GM18505 (cell line): ENCODE data around the gene OR4C16.
A peak's percentile ranks its signal among the peaks of the same experiment; 100 is the strongest.

ENCODE experiments used
- ATAC-seq: cut with Tn5 transposase; IDR thresholded peaks from one replicate; pipeline ENCODE4 v1.9.1; 2021; ENCODE audit not compliant: unreplicated experiment
- POLR2A ChIP-seq: IDR thresholded peaks from 4 replicates; pipeline ENCODE4 v1.6.1; 2011; ENCODE audit warnings: borderline replicate concordance; ENCODE audit not compliant: insufficient read depth, insufficient read length; ENCODE audit errors: extremely low read depth

OR4C16 gene

DNA sequence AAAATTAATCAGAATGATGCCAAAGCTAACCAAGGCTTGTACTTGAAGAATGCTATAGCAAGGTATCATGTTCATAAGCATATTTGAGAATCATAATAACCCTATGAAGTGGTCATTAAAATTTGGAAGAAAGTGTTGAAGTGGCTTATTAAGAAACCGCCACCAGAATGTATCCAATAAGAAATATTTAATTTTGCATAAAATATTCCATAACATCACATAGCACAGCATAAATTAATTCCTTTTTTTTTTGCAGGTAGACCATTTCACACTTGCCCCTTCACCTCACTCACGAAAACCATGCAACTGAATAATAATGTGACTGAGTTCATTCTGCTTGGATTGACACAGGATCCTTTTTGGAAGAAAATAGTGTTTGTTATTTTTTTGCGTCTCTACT lies at the start of gene OR4C16:
Gene OR4C16 (plus strand): TSS at position 301 of the 400 bp plus-strand sequence. CDS start 0 bp downstream, at position 301.
- TF ChIP-seq POLR2A, result no peak

GRCh38 chr11:55554169-55554568 lies 17.8 kb upstream of the OR4C16 start, which contains the start of gene OR4C15:
Gene OR4C15, plus strand, starts transcription at chr11:55554469. Its CDS starts 0 bp downstream, at chr11:55554469.
- TF ChIP-seq POLR2A, result no peak
- no peak for ATAC-seq

More for the DNA sequence above, at the start of gene OR4C16:
- no peak for ATAC-seq

DNA sequence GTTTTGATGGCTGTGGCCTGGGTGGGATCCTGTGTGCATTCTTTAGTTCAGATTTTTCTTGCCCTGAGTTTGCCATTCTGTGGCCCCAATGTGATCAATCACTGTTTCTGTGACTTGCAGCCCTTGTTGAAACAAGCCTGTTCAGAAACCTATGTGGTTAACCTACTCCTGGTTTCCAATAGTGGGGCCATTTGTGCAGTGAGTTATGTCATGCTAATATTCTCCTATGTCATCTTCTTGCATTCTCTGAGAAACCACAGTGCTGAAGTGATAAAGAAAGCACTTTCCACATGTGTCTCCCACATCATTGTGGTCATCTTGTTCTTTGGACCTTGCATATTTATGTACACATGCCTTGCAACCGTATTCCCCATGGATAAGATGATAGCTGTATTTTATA lies 620 bp downstream of the OR4C16 start:
- no peak for TF ChIP-seq POLR2A
- ATAC-seq, result peak; percentile 82

DNA sequence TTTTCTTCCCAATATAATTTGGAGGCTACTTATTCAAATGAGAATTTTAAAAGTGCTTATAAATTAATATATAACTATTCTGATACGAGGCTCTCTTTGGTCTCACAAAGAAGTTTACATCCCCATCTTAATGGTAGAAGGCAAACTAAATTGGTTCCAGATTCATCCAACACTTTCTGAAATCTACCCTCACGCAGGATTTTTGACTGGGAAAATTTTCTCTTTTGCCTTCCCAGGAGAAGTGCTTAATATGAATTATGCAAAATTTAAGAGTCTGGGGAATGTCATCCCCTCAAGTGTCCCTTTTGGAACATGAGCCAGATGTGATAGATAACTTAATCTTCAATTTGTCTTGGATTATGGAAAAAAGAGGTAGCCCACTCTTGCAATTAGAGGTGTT lies 35.6 kb downstream of the OR4C16 start, which contains the start of gene OR4C11:
Gene OR4C11 (minus strand): TSS at position 101 of the 400 bp plus-strand sequence. CDS start 3,272 bp downstream, outside the sequence.
- no peak for ATAC-seq

More for the DNA sequence above, 35.6 kb downstream of the OR4C16 start, which contains the start of gene OR4C11:
- TF ChIP-seq POLR2A, result no peak
